DMS53 treated with DMSO at 0.1 percent for 48 hours (cell line): ENCODE measurements around the gene PEX14.

Experiments used
- DNase-seq: peaks from one replicate; lab custom pipeline; 2025; ENCODE audit not compliant: unreplicated experiment; lab: John Stamatoyannopoulos, UW

The PEX14 gene

DNA sequence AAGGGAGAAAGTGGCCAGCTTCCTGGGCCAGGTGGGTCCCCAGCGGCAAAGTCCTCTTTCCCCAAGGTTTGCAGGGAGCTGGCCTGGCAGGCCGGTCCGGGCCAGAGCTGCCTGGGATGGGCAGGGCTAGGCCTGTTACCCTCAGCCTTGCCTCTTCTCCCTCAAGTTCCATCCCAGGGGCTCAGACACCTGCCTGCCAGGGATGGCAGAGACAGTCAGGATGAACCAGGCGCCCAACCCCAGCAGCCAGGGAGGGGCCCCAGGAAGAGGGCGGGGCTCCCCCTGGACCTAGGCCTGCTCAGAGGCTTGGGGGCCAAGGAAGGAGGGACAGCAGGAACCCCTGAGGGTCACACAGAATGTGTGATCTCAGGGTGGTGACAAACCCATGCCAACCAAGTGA, 201.1 kb downstream of the PEX14 start:
- DNase-seq, result no peak

DNA sequence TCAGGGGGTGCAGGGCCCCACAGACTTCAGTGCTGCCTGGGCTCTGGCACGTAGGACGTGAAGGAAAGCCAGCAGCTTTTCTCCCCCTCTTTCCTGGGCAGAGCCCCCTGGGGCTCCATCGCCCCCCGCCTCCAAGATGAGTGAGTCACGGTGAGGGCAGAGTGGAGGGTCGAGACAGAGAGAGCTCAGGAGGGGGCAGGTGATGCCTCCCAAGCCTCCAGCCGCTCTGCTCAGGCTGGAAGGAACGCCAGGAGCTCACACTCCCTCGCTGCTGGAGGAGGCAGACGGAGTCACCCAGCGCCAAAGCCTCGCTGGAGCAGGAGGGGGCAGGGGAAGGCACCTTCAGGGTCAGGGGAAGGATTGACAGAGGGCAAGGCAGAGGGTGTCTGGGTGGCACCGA, 202.2 kb downstream of the PEX14 start:
- DNase-seq, result no peak

DNA sequence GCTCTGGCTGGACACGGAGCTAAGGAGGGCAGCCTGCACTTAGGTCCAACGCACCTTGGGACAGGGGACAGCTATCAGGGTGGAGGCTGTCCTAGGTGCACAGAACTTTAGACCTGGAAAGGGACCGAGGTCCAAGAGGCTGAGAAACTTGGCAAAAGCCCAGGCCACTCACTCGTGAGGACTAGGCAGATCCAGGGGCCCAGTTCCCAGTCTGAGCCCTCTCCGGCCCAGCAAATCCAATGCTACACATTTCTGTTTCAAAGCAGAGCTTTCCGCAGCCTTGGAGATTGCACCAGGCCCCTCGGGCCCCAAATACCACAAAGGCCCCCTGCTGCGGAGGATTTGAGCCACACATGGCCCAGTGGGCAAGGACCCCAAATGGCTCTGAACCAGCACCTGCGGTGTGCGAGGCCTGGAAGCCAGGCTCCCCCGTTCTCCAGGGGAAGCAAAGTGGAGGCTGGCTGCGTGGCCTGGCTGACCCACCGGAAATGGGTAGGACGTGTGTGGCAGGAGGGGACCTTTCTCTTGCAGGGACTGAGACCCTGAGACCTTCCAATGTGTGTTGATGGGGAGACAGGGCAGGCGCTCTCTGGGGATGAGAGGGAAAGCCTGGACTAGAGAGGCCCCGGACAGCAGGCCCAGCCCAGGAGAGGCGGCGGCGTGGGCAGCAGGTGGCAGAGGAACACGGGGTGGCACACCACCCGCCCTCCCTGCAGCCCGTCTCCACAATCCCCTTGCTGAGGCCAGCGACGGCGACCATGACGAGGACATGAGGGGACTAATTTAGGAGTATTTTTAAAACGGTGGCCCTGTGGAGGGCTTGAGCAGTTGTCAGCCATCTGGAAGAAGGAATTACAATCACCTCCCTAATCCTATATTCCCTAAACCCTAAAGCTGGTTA, 203.0 kb downstream of the PEX14 start:
- no peak for DNase-seq

DNA sequence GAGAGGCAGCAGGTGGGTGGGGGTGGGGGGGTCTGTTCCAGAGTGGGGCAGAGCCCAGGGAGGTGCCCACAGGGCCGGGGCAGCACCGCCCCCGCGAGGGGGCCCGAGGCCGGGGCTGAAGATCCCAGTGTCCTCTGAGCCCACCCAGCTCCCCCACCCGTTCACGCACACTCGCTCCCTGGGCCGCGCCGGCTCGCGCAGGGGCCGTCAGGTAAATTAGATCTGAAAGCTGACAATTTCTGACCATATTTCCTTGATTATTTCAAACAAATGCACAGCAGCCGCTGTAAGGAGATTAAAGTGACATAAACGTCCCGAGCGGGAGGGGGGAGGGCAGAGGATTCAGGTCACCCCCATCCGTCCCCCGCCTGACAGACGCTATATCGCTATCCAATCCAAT, 203.7 kb downstream of the PEX14 start:
- no peak for DNase-seq

DNA sequence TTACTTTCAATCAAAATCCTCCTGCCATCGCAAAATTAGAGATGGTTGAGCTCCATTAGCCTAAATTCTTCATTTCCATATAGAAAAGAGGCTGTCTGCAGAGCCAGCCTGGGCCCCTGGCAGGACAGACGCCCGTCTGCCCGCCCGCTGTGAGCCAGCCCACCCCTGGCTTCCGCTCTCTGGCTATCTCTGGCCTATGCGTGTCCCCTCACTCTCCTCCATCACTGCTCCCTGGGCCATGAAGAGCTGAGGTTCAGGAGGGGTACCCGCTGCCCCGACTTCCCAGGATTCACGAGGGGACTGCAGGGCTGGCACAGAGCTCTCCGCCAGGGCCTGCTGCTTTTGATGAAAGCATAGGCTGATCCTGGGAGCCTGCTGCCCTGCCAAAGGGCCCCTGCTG, 204.1 kb downstream of the PEX14 start:
- no peak for DNase-seq

DNA sequence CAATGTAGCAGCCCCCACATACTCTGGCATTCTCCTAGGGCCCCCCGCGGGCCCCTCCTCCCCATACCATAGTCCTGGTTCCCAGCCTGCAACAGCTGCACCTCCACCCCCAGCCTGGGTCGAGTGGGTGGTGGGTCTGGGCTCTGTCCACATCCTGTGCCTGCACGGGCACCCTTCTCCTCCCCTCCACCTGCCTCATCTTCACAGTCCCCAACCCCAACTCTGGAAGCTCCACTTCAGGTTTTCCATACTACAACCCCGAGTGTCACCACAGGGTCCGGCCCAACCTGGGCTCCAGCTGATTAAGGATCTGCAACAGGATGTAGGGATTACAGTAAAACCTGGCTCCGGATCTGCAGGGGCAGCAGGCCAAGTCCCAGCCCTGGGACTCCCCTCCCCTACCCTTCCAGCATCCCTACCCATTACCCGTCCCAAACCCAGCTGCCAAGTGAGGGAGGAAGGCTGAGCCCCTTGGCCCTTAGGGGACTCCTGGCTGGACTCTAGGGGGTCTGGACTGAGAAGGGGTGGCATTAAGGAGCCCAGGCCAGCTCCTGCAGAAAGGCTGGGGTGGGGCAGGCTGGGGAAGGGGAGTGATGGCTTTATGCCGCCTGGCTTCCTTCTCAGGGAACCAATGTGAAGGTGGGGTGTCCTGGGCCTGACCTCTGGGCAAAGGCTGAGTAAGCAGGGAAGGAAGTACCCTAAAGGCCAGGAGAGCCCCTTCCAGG, 204.9 kb downstream of the PEX14 start:
- DNase-seq, result peak; percentile 35
